HG02884 (cell line): Measurements from ENCODE around the gene AKAP10.
"Not testable (repeated sequence)": the region's sequence is repeated elsewhere in the genome, so short reads cannot be mapped to it uniquely, and the experiment has no call there.

Experiments
- ATAC-seq: cut with Tn5 transposase; IDR thresholded peaks from one replicate; pipeline ENCODE4 v1.9.1; 2021; ENCODE audit warnings: mild to moderate bottlenecking, moderate library complexity; ENCODE audit not compliant: unreplicated experiment

AKAP10 gene

GRCh38 chr17:19977293-19978208 is at the start of gene AKAP10:
AKAP10 (minus strand) TSS chr17:19977828; CDS start chr17:19977679, 149 bp downstream.
- peak; percentile 66 for ATAC-seq

GRCh38 chr17:20026960-20027359 is 49.3 kb upstream of the AKAP10 start:
- ATAC-seq = no peak

GRCh38 chr17:20022701-20023100 is 45.1 kb upstream of the AKAP10 start:
- ATAC-seq = no peak

GRCh38 chr17:20016475-20016992 is 38.9 kb upstream of the AKAP10 start:
- not testable (repeated sequence) for ATAC-seq

- ATAC-seq = no peak
These were observed 34.4 kb upstream of the AKAP10 start for GRCh38 chr17:20012017-20012536.

GRCh38 chr17:20010936-20011335 is 33.3 kb upstream of the AKAP10 start:
- ATAC-seq = no peak

- ATAC-seq = no peak
These were observed 32.7 kb upstream of the AKAP10 start for GRCh38 chr17:20010099-20010863.

GRCh38 chr17:20009302-20010098 is 31.9 kb upstream of the AKAP10 start, which contains the start of gene SPECC1:
SPECC1 (plus strand) TSS chr17:20009359; CDS start chr17:20096652, 87,293 bp downstream.
- peak; percentile 93 for ATAC-seq

- no peak for ATAC-seq
These were observed 31.3 kb upstream of the AKAP10 start for GRCh38 chr17:20009052-20009301.

GRCh38 chr17:20008242-20009051 is 30.8 kb upstream of the AKAP10 start:
- no peak for ATAC-seq

- no peak for ATAC-seq
These were observed 18.9 kb upstream of the AKAP10 start for GRCh38 chr17:19996502-19996901.

- ATAC-seq = no peak
These were observed 18.5 kb upstream of the AKAP10 start for GRCh38 chr17:19996086-19996485.

GRCh38 chr17:19992803-19993713 is 15.4 kb upstream of the AKAP10 start:
- peak; percentile 87 for ATAC-seq

- ATAC-seq = no peak
These were observed 13.7 kb upstream of the AKAP10 start for GRCh38 chr17:19991252-19991885.

- ATAC-seq = no peak
These were observed 10.3 kb upstream of the AKAP10 start for GRCh38 chr17:19987897-19988296.

GRCh38 chr17:19986941-19987861 is 9.6 kb upstream of the AKAP10 start:
- no peak for ATAC-seq
